ENCODE measurements around the gene CSK.

The CSK gene

GRCh38 chr15:74793135-74794028 lies 11.5 kb downstream of the CSK start:
- Histone ChIP-seq H3K79me2 (ENCODE audit: control insufficient read depth, low read length) (peaks cover 100% of the 10 kb centered on the region), H3F3A (ENCODE audit: control insufficient read depth, insufficient read depth) (peaks cover 36% of the 10 kb centered on the region), H3K4me3 (ENCODE audit: low read length) (peak overlapping the region; percentile 98; the same call in 1 of the 2 replicates), H3K9me2 (replicated peaks; ENCODE audit: control insufficient read depth, low read length) (no peaks in the 10 kb centered on the region), H3K27me3 (ENCODE audit: control insufficient read depth, low read length) (no peaks in the 10 kb centered on the region), H4K20me1 (ENCODE audit: control insufficient read depth, insufficient read depth, low read depth, low read length) (peaks cover 34% of the 10 kb centered on the region), H3K4me1 (ENCODE audit: control insufficient read depth, low read length) (peaks cover 95% of the 10 kb centered on the region), H3K27ac (ENCODE audit: low read depth, low read length) (peak overlapping the region; percentile 99), H3K4me2 (ENCODE audit: low read length) (peak overlapping the region; percentile 100), H3K9me3 (ENCODE audit: control insufficient read depth, insufficient read depth, low read length) (no peaks in the 10 kb centered on the region), H3K36me3 (ENCODE audit: control insufficient read depth, low read length) (peaks cover 85% of the 10 kb centered on the region)
- TF ChIP-seq, protein P1, sequence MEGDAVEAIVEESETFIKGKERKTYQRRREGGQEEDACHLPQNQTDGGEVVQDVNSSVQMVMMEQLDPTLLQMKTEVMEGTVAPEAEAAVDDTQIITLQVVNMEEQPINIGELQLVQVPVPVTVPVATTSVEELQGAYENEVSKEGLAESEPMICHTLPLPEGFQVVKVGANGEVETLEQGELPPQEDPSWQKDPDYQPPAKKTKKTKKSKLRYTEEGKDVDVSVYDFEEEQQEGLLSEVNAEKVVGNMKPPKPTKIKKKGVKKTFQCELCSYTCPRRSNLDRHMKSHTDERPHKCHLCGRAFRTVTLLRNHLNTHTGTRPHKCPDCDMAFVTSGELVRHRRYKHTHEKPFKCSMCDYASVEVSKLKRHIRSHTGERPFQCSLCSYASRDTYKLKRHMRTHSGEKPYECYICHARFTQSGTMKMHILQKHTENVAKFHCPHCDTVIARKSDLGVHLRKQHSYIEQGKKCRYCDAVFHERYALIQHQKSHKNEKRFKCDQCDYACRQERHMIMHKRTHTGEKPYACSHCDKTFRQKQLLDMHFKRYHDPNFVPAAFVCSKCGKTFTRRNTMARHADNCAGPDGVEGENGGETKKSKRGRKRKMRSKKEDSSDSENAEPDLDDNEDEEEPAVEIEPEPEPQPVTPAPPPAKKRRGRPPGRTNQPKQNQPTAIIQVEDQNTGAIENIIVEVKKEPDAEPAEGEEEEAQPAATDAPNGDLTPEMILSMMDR (IDR thresholded peaks at IDR 0.05; ENCODE audit: low read depth, low read length, poor library complexity, severe bottlenecking) = peak; percentile 74
- no peak for TF ChIP-seq EZH2phosphoT487 (IDR thresholded peaks at IDR 0.05; ENCODE audit: borderline replicate concordance, low read length)

DNA sequence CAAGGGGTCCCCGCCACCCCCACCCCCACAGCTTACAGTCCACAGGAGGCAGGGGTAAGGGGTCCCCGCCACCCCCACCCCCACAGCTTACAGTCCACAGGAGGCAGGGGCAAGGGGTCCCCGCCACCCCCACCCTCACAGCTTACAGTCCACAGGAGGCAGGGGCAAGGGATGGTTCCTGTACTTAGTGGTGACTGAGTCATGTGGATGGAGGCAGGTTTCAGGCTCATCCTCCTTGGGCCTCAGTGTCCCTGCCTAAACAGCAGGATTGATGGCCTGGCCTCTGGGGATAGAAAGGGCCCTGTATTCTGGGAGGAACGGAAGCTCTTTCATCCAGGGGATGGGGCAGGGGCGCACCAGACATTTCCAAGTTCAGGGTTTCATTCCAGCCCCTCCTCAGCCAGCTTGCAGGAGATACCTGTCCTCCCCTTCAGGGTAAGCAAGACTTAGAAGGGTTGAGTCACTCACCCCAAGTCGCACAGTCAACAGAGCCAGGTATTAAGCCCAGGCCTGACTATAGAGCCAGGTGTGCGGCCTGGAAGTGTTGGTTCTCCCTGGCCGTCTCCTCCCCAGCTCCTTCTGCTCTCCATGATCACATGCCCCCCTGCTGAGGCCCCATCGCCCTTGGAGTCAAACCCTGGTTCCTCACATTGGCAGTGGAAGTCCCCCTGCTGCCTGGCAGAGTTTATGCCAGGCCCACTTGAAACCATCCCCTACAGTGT lies 12.5 kb downstream of the CSK start:
- TF ChIP-seq EZH2phosphoT487 (IDR thresholded peaks at IDR 0.05; ENCODE audit: borderline replicate concordance, low read length) = no peak
- TF ChIP-seq, protein P1 (IDR thresholded peaks at IDR 0.05; ENCODE audit: low read depth, low read length, poor library complexity, severe bottlenecking) = no peak
- H3K27me3 ChIP-seq (ENCODE audit: control insufficient read depth, low read length) = no peaks in the 10 kb centered on the region
- H3K9me3 ChIP-seq (ENCODE audit: control insufficient read depth, insufficient read depth, low read length) = no peaks in the 10 kb centered on the region
- no peaks in the 10 kb centered on the region for H3K9me2 ChIP-seq (replicated peaks; ENCODE audit: control insufficient read depth, low read length)
- H3F3A ChIP-seq (ENCODE audit: control insufficient read depth, insufficient read depth) = peaks cover 37% of the 10 kb centered on the region
- peak overlapping the region; percentile 2; the same call in 1 of the 2 replicates for H3K27ac ChIP-seq (ENCODE audit: low read depth, low read length)
- H3K79me2 ChIP-seq (ENCODE audit: control insufficient read depth, low read length) = peaks cover 96% of the 10 kb centered on the region
- H3K36me3 ChIP-seq (ENCODE audit: control insufficient read depth, low read length) = peaks cover 87% of the 10 kb centered on the region
- peaks cover 95% of the 10 kb centered on the region for H3K4me1 ChIP-seq (ENCODE audit: control insufficient read depth, low read length)
- H3K4me3 ChIP-seq (ENCODE audit: low read length) = no peak overlapping the region
- peak overlapping the region; percentile 15; the same call in 1 of the 2 replicates for H3K4me2 ChIP-seq (ENCODE audit: low read length)
- H4K20me1 ChIP-seq (ENCODE audit: control insufficient read depth, insufficient read depth, low read depth, low read length) = peaks cover 42% of the 10 kb centered on the region

GRCh38 chr15:74794970-74795349 lies 13.1 kb downstream of the CSK start:
- Histone ChIP-seq H3K27me3 (ENCODE audit: control insufficient read depth, low read length) (no peaks in the 10 kb centered on the region), H3K4me3 (ENCODE audit: low read length) (no peak overlapping the region), H3K79me2 (ENCODE audit: control insufficient read depth, low read length) (peaks cover 95% of the 10 kb centered on the region), H4K20me1 (ENCODE audit: control insufficient read depth, insufficient read depth, low read depth, low read length) (peaks cover 48% of the 10 kb centered on the region), H3K4me1 (ENCODE audit: control insufficient read depth, low read length) (peaks cover 95% of the 10 kb centered on the region), H3K4me2 (ENCODE audit: low read length) (peak overlapping the region; percentile 15; the same call in 1 of the 2 replicates), H3K36me3 (ENCODE audit: control insufficient read depth, low read length) (peaks cover 87% of the 10 kb centered on the region), H3K9me3 (ENCODE audit: control insufficient read depth, insufficient read depth, low read length) (no peaks in the 10 kb centered on the region), H3F3A (ENCODE audit: control insufficient read depth, insufficient read depth) (peaks cover 34% of the 10 kb centered on the region), H3K27ac (ENCODE audit: low read depth, low read length) (peak overlapping the region; percentile 2; the same call in 1 of the 2 replicates), H3K9me2 (replicated peaks; ENCODE audit: control insufficient read depth, low read length) (no peaks in the 10 kb centered on the region)
- TF ChIP-seq EZH2phosphoT487 (IDR thresholded peaks at IDR 0.05; ENCODE audit: borderline replicate concordance, low read length) = no peak
- TF ChIP-seq, protein P1 (IDR thresholded peaks at IDR 0.05; ENCODE audit: low read depth, low read length, poor library complexity, severe bottlenecking) = no peak

All from DOHH2 (cell line).